ENCODE results near the gene SMIM38. TPM values are rescaled to one million over a fixed set of nuclear protein-coding genes. Genes with fewer than 3 reads are reported as not detected.

SMIM38 gene
- polyA plus RNA-seq, 12 donors: 0.15 to 0.98 (median 0.38) TPM; not detected in 2

- no peak for DNase-seq
Measured at GRCh38 chr11:69201764-69202370, 46.1 kb downstream of the SMIM38 start.

DNA sequence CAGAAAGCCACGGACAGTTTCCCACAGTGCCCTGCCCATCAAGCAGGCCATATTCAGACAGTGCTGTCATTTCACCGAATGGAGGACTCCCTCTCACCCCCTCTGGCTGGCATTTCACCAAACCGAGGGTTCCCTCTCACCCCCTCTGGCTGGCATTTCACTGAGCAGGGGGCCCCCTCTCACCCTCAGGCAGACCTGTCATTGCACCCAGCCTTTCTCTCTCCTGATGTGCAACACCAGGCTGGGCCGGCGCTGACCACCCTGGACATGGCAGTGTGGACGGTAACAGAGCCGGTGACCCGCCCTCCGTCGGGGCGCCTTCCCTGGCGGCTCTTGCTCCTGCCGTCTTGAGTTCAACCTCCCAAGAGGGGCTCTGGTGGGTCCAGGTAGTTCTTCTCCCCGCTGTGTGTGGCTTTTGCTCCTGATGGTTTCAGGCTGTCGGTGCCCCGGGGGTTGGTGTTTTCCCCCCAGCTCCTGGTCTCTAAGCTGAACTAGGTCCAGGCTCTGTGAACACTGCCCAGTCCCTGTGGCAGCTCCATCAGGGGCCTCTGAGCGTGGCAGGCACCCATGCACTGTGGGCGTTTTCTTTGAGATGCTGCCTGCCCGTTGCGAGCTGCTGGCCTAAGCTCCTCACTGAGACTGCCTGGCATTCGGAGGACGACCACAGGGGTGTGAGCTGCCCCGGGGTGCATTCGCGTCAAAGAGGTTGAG lies 46.9 kb downstream of the SMIM38 start:
- DNase-seq: no peak

DNA sequence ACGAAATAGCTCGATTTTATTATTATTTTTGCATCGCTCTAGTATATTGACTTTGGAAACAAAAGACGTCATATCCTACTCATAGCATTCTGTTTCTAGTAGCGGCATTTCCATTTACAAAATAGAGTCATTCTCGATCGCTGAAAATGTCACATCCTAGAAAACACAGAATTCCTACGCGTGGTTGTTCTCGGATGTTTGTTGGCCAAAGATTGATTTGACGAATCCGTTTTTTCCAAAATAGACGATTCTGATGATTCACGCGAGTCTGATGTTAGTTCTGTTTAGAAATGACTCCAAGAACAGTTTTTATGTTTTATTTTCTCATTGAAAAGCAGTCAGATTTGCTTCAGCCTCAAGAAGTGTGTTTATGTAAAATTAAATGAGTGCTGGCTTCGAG lies 47.6 kb downstream of the SMIM38 start:
- no peak for DNase-seq

- no peak for DNase-seq
Measured at GRCh38 chr11:69203901-69204245, 48.1 kb downstream of the SMIM38 start.

GRCh38 chr11:69204246-69204940 lies 48.7 kb downstream of the SMIM38 start:
- no peak for DNase-seq

GRCh38 chr11:69204941-69205742 lies 49.4 kb downstream of the SMIM38 start:
- DNase-seq: no peak

Other genes starting within 250 kb of the SMIM38 start
- gene MRGPRD, start 174.9 kb upstream of the SMIM38 start, polyA plus RNA-seq (ENCODE audit: insufficient read length in 12 of 12): under 1 TPM in 6 of 12 donors, not detected in 6; 0.12 to 0.48 (median 0.25) TPM
- gene MRGPRF, start 142.7 kb upstream of the SMIM38 start, polyA plus RNA-seq (ENCODE audit: insufficient read length in 12 of 12): 10 to 100 TPM in 11 of 12 donors, not detected in 1; 13.5 to 26.1 (median 19.1) TPM
- 10 to 100 TPM in 2 of 12 donors, 1 to 10 TPM in 9, not detected in 1; 6.2 to 11.7 (median 8.8) TPM for gene TPCN2, start 107.0 kb upstream of the SMIM38 start, polyA plus RNA-seq (ENCODE audit: insufficient read length in 12 of 12)
- 1 to 10 TPM in 6 of 12 donors, under 1 TPM in 4, not detected in 2; 0.44 to 3.5 (median 1.0) TPM for gene MYEOV, start 138.2 kb downstream of the SMIM38 start, polyA plus RNA-seq (ENCODE audit: insufficient read length in 12 of 12)

Data from muscle of arm (tissue), 12 donors.